ENCODE results near the gene PARVA.

Gene PARVA

DNA sequence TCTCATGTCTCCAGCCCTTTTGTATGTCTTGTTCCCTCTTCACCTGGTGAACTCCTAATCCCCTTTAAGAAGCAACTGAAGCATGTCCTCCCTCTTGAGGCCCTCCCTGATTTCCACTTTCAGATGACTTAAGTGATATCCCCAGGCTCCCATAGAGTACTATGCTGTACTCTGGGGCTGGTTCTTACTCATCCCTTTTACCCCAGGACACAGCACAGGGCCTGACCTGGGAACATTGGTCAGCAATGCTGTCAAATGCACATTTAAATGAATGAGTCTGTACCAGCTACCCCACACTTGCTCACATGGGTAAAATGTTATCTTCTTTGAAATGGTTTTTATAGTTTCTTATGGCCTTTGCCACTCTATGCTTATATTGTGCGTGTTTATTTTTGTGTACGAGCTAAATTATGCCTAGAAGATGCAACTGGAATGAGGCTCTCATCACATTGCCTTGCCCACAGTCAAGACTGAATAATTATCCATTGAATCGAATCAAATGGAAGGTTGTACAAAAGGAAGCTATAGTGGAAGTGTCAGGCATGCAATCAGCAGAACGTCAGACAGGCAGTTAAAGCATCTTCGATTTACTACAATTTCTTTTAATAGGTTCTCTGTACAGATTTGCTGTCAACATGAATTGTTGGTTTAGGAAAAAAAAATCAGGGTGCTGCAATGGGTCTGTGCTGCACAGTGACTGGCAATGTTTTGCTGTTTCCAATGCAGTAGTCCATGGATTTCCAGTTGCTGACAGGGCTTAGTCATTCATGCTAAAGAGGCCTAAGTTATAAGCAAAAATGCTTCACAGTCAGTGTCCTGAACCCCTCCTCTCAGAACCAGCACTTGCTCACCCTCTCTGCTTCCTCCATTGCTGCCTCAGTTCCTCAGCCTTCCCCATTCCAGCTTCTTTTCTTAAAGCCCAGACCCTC, 79.5 kb downstream of the PARVA start:
- DNase-seq (ENCODE audit: low read depth in 2 of 2), result no peak

DNA sequence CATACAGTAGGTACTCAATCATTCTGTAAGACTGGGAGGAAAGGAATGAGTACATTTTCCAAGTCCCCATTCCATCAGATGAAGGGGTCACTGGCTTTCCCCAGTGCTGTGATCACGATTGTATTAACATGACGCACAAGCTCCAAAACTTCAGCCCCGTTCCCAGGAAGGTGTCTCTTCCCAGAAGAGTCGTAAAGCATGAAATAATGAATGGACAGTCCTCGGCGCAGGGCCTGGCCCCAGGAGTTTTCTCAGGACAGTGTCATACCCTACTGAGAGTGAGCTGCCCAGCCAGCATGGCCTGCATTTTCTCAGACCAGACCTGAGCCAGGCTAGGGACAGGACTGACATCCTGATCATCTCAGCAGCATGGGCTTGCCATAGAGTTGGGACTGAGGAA, 80.7 kb downstream of the PARVA start:
- DNase-seq (ENCODE audit: low read depth in 2 of 2), result no peak

DNA sequence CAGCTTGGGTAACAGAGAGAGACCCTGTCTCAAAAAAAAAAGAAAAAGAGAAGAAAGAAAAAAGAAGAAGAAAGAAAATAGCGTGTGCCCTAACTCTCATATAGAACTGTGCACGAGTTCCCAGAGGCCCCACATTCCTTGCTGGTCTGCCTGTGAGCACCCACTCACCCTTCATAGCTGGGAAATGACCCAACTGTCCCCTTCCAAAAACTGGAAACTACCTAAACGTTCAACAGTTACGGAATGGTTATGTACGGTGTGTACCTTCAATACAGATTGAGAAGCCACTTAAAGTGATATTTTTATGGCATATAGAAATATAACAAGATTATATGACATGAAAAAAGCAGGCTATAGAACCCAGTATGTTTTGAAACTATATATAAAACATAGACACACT, 82.0 kb downstream of the PARVA start:
- DNase-seq (ENCODE audit: low read depth in 2 of 2), result no peak

DNA sequence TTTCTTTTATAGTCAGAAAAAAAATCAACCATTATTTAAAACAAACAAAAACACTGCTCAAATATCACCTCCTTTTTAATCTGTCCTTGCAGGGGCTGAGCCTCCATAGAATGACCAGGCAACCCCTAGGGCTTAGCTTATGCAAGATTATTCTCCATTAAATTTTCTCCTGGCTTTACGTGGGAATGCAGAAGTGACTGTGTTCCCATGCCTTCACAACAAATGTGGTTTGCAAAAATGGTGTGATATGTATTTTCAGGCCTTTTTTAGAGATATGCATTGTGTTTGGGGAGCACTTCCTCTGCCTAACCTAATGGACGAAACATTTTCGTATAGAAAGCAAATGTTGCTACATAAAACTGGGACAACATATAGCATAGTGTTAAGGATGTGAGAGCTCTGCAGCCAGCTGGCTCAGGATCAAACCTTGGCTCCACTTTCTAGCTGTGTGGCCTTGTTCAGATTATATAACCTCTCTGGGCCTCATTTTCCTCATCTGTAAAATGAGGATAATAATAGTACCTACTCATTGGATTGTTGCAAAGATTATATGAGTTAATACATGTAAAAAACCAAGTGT, 82.6 kb downstream of the PARVA start:
- no peak for DNase-seq (ENCODE audit: low read depth in 2 of 2)

DNA sequence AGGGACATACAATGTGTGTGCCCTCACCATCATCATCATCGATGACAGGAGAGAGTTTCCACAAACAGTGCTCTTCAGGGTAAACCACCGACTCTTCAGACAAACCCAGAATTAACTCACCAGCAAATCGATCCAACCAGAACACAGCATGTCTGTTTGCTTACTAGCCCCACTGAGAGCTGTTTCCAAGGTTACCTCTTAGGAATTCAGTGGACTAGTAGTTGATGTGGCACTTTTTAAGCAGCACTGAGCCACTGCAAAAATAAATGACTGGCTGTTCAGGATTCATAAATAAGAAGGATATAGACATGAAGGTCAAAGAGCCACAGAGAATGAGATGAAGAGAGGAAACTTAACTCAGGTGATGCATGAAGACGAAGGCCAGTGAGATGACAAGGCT, 83.1 kb downstream of the PARVA start:
- no peak for DNase-seq (ENCODE audit: low read depth in 2 of 2)

DNA sequence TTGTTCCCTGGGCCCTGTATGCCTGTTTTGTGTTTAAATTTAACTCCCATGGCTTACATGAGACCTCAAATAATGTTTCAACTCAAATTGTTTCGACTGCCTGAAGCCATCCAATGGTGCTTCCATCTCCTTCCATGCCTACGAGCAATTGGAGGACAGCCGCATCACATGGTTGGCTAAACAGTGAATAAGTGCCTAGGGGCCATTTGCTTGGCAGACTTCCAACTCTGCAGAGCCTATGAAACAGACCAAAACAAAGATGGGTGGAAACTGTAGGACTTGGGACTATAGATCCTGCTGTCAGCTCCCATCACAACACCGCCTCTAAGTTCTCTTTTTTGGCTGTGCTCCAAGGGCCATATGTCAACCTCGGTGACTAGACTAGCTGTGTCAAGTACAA, 84.1 kb downstream of the PARVA start:
- no peak for DNase-seq (ENCODE audit: low read depth in 2 of 2)

DNA sequence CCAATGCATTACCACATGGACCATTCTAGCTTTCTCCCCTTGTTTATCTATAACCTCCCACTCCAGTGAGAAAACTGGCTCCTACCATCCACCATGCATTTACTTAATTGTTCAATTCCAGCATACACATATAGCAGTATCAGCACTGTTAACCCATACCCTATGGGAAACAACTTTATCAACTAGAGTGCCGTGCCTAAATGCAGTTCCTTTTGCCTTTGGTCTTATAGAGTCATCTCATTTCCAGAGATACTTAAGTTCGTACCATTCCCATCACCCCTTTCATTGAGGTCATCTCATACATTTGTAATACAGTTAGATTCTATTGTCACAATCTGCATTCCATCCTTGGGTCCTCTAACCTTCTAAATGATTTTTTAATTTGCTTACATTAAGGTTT, 86.9 kb downstream of the PARVA start:
- no peak for DNase-seq (ENCODE audit: low read depth in 2 of 2)

DNA sequence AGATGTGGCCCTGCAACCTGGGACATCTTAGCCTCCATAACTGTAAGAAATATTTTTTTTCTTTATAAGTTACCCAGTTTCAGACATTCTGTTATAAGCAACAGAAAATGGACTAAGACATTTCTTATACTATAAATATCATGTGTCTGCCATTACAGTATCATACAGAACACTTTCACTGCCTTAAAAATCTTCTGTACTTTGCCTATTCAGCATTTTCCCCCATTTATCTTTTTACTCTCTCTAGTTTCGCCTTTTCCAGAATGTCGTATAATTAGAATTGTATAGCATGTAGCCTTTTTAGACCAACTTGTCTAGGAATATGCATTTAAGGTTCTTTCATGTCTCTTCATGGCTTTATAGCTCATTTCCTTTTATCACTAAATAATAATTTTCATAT, 88.0 kb downstream of the PARVA start:
- no peak for DNase-seq (ENCODE audit: low read depth in 2 of 2)

DNA sequence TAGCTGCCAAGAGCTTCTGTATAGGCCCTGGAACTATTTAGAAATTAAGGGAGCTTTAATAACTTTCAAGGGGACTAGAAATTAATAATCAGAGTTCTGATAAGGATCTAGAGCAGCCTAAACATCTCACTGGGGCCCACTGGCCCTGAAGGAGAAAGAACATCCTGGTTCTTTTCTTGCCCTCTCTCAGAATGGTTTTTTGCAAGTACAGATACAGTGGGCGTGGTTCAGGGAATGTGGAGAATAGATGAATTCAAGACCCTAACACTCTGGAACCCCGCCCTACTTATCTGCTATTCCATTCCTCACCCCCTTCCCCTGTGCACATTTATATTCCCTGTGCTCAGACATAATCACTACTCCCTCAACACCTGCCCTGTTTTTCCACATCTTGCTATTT, 90.2 kb downstream of the PARVA start:
- DNase-seq (ENCODE audit: low read depth in 2 of 2), result no peak

DNA sequence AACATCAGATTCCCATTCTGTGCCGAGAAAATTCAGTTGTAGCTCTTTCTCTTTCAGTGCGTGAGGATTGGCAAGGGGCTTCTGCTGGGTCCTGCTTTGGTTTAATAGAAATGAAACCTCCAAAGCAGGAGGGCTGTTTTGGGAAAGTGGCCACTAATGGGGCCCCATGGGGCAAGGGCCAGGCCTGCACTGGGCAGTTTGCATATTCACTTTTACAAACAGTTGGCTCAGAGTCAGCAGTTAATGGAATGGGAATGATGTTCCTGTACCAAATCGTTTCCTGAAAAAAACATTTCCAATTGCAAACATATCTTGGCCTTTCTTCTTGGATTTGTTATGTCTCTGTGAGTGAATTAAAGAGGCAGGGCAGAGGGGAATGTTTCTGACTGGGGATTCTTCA, 92.1 kb downstream of the PARVA start:
- no peak for DNase-seq (ENCODE audit: low read depth in 2 of 2)

DNA sequence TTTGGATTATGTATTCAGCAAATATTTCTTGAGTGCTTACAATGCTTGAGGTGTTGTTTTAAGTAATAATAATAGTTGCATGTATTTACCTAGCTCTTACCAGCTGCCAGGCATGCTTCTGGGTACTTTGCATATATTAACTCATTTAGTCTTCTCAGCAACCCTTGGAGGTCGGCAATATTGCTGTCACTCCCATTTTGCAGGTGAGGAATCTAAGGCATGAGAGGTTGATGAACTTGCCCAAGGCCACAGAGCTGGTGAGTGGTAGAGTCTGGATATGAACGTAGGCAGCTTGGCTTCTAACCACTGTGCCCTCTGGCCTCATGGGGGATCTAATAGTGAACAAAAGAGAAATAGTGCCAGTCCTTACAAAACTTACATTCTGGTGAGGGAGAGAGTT, 92.9 kb downstream of the PARVA start:
- DNase-seq (ENCODE audit: low read depth in 2 of 2), result no peak

DNA sequence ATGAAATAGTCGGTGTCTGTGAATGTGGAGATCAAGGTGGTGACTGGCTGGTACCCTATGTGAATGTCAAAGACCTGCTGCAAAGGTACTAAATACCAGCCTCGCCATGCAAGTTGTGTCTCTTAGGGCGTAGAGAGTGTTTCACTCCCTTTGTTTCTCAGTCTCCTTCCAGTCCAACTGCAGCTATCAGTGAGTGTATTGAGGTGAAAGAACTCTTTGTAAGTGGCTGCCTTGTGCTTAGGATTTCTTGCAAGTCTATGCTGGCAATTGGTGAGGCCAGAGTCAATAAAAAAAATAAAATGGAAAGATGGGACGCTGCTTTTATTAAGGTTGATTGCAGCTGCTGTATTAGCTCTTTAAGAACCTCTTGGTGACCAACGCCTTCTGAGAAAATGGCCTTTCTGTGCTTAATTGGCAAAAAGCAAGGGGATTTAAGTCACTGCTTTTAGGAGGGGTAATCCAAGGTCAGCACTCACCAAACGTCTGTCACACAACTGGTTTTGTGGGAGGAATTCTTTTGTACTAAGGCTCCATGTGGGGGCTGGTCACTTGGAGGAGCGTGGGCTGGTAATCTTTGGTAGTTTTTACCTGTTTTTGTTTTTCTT, 95.1 kb downstream of the PARVA start:
- no peak for DNase-seq (ENCODE audit: low read depth in 2 of 2)

DNA sequence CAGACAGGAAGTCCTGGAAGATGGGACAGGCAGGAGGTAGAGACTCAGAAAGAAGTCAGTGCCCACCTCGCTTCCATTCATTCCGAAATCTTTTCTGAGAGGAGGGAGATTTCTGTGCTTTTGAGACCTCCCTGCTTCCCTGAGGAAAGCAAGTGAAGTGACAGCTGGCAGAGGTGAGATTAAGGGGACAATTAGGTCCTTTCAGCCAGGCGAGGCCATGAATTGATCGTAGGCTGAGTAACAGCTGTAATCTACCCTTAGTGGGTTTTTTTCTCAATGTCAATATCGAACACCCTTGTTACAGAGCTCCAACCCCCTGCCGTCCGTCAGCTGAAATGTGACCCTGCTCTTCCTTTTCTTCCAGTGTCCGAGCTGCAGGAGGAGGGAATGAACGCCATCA, 96.0 kb downstream of the PARVA start:
- DNase-seq (ENCODE audit: low read depth in 2 of 2), result no peak

DNA sequence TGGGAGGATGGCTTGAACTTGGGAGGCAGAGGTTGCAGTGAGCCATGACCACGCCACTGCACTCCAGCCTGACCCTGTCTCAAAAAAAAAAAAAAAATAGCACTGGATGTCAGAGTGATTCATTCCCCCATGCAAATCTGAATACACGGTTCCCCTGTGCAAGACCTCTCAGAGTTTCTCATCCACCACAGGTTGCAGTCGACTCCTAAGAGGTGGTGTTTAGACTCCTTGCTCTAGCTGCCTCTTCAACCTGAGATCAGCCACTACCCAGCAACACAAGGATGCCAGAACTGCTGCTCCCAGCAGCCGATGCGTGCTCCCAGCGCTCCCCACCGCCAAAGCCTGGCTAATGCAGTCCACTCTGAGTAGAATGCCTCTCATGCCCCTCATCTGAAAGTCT, 97.5 kb downstream of the PARVA start:
- no peak for DNase-seq (ENCODE audit: low read depth in 2 of 2)

DNA sequence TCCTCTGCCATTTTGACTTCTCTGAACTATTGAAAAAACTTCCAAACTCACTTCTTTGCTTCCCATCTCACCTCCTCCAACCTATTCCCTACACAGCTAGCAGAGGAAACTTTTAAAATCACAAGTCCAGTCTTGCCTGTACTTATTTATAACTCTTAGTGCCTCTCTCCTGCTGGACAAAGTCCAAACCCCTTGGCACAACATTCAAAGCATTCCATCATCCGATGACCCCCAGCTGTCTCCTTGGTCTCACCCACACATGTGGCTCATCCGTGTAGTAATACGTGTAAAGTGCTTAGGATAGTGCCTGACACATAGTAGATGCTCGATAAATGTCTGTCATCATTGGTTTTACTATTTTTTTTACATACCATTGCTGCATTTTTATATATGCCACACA, 101.4 kb downstream of the PARVA start:
- no peak for DNase-seq (ENCODE audit: low read depth in 2 of 2)

DNA sequence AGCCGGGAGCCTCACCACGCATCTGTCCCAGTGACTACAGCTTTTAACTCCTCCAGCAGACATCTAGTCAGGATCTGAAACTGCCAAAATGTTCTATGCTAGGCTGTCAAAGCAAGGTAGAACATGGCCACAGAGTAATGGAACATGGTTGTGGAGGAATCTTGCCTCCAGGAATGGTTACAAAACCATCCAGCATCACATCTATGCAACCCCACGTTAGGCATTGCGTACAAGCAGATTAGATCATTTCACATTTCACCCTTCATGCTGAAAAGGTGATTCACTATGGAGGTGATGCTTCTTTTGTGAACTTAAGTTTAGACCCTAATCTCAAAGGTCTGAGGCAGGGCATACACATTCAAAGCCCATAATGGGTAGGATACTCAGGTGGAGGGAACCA, 103.0 kb downstream of the PARVA start:
- no peak for DNase-seq (ENCODE audit: low read depth in 2 of 2)

DNA sequence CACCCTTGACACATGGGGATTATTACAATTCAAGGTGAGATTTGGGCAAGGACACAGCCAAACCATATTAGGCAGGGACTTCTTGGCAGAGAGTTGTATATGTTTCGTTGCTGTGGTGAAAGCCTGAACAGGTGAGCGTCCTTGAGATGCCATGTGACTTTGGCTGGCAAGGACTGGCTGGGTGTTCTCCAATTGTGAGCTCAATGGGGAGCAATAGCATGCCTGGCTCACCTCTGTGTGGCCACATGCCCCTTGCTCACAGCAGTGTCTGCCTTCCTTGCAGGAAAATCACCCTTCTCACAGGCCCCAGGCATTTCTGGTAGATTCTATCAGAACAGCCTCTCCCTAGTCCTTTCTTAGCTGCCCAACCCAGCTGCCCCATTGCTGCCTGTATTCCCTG, 105.5 kb downstream of the PARVA start:
- no peak for DNase-seq (ENCODE audit: low read depth in 2 of 2)

DNA sequence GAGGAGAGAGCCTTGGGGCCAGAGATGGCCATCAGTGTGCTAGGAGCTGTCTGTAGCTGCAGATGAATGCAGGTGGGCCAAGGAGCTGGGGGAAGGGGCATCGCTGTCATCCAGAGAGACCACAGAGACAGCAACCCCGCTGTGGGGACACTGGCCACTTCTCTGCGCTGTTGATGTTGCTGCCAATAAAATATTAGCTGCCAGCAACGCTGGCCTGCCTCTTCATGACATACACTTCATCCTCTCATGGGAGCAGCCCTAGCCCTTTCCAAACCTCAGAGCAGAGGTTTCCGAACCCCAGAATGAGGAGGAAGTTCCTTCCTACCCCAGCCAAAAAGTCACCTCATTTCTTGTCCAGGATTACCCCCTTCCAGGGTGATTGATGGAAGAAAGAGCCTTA, 106.2 kb downstream of the PARVA start:
- DNase-seq (ENCODE audit: low read depth in 2 of 2), result no peak

DNA sequence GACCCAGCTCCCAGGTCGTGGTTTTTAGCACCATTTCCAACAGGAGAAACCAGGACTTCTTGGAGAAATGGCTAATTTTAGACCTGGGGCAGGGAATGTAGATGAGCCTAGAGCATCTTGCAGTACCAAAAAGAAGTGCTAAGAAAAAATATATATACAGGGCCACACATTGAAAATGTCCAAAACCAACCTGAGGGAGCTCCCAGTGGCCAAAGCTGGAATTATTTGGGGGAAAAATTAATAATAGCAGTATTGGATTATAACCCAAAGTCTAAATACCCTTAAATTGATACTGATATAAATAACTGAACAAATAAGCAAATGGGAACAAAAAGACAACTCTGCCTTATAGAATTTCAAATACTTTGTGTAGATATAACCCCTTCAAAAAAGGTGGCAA, 108.0 kb downstream of the PARVA start:
- DNase-seq (ENCODE audit: low read depth in 2 of 2), result no peak

DNA sequence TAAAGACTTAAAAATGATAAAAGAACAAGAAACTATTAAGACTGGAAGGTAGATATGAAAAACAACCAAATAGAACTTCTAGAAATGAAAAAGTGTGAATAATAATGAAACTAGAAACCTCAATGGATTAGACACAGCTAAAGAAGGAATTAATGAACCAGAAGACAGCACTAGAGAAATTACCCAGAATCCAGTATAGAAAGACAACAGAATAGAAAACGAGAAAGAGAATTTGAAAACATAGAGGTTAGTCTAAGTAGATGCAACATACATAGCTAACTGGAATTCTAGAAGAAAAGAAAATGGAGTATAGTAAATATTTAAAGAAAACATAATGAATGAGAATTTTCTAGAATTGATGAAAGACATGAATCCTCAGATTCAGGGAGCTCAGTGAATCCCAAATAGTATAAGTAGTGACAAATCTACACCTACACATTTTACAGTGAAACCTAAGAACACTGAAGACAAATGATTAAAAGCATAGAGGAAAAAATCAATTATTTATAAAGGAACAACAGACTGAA, 111.9 kb downstream of the PARVA start:
- DNase-seq (ENCODE audit: low read depth in 2 of 2), result no peak

DNA sequence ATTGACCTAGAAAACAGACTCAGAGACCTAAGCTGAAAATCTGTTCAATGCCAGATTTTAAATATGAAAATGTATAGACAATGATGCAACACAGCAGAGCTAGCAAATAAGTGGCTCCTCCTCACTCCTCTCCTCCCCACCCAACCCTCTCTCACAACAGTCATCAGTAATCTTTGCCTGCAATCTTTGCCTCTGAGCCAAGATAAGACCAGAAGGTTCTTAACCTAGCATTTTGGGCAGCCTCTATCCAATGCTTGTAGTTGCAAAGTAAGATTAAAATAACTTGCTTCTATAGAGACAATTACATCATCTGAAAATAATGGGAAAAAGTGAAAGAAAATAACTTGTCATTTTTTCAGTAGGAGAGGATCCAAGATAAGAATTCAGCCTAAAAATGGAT, 117.3 kb downstream of the PARVA start:
- DNase-seq (ENCODE audit: low read depth in 2 of 2), result no peak

DNA sequence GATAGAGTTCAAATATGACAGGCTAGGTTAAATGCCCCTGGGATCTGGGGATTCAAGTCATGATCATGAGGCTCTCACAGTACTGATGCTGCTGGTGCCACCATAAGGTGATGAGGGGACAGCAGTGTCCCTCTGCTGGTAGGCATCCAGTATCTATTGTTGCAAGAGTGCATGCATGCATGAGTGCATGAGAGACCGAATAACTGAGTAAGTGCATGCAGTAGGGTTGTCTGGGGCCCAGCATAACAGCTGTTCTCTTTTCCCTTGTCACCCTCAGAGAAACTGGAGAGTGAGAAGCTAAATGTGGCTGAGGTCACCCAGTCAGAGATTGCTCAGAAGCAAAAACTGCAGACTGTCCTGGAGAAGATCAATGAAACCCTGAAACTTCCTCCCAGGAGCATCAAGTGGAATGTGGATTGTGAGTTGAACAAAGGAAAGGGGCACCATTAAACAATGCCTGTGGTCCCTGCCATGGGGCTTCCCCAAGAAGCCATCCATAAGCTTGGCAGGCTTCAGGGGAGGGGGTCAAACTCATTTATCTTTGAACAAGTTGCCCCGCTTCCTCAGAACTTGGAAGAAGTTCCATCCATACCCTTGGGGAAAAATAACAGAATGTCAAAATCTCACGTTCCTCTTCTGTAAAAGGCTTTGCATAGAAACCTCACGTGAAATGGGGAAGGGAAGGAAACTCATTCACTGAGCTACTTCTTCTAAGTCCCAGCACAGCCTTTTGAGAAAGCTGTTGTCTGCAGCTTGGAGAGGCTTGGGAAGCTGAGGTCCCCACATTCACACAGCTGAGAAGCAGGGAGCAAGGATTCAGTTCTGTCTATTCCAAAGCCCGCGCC, 119.0 kb downstream of the PARVA start:
- DNase-seq (ENCODE audit: low read depth in 2 of 2), result no peak
